Measurements from ENCODE around the gene GRIP1. TPM values are rescaled to one million over a fixed set of nuclear protein-coding genes. Genes with fewer than 3 reads are reported as not detected.

GRIP1 gene
- total RNA-seq, 1 donor from 2014 or later, result 4.2 TPM

- no peak for DNase-seq (ENCODE audit: extremely low spot score in 2 of 2)
- Histone ChIP-seq H3K4me1 (no peaks in the 10 kb centered on the region), H3K27ac (no peak overlapping the region), H3K9me3 (no peaks in the 10 kb centered on the region), H3K4me3 (no peak overlapping the region), H3K36me3 (no peaks in the 10 kb centered on the region), H3K27me3 (no peaks in the 10 kb centered on the region)
- intact Hi-C loops (cut with DNase I), result no loop called here
- TF ChIP-seq POLR2AphosphoS5 (IDR thresholded peaks at IDR 0.05; ENCODE audit: insufficient read depth in 1 of 2, low read depth in 1 of 2) (no peak), CTCF (IDR thresholded peaks at IDR 0.05) (no peak), POLR2A (IDR thresholded peaks at IDR 0.05) (no peak)
These were observed 73.6 kb downstream of the GRIP1 start for GRCh38 chr12:66605293-66605692.

- H3K4me3 ChIP-seq, result no peak overlapping the region
- H3K4me1 ChIP-seq, result no peaks in the 10 kb centered on the region
- no peaks in the 10 kb centered on the region for H3K36me3 ChIP-seq
- no peaks in the 10 kb centered on the region for H3K27me3 ChIP-seq
- DNase-seq (ENCODE audit: extremely low spot score in 2 of 2), result no peak
- TF ChIP-seq CTCF (IDR thresholded peaks at IDR 0.05) (no peak), POLR2AphosphoS5 (IDR thresholded peaks at IDR 0.05; ENCODE audit: insufficient read depth in 1 of 2, low read depth in 1 of 2) (no peak), POLR2A (IDR thresholded peaks at IDR 0.05) (no peak)
- H3K9me3 ChIP-seq, result no peaks in the 10 kb centered on the region
- intact Hi-C loops (cut with DNase I), result no loop called here
- no peak overlapping the region for H3K27ac ChIP-seq
These were observed 74.8 kb downstream of the GRIP1 start for GRCh38 chr12:66603981-66604479.

- intact Hi-C loops (cut with DNase I), result no loop called here
- no peaks in the 10 kb centered on the region for H3K36me3 ChIP-seq
These were observed 75.4 kb downstream of the GRIP1 start for GRCh38 chr12:66603461-66603860.

GRCh38 chr12:66602483-66603143 lies 76.3 kb downstream of the GRIP1 start:
- no peaks in the 10 kb centered on the region for H3K9me3 ChIP-seq
- intact Hi-C loops (cut with DNase I), result no loop called here
- no peak for DNase-seq (ENCODE audit: extremely low spot score in 2 of 2)
- TF ChIP-seq POLR2A (IDR thresholded peaks at IDR 0.05) (no peak), CTCF (IDR thresholded peaks at IDR 0.05) (no peak), POLR2AphosphoS5 (IDR thresholded peaks at IDR 0.05; ENCODE audit: insufficient read depth in 1 of 2, low read depth in 1 of 2) (no peak)
- H3K27ac ChIP-seq, result no peak overlapping the region
- H3K27me3 ChIP-seq, result no peaks in the 10 kb centered on the region
- no peak overlapping the region for H3K4me3 ChIP-seq
- no peaks in the 10 kb centered on the region for H3K36me3 ChIP-seq
- no peaks in the 10 kb centered on the region for H3K4me1 ChIP-seq

More at GRCh38 chr12:66603461-66603860, 75.4 kb downstream of the GRIP1 start:
- no peak for TF ChIP-seq POLR2AphosphoS5 (IDR thresholded peaks at IDR 0.05; ENCODE audit: insufficient read depth in 1 of 2, low read depth in 1 of 2)
- no peak for TF ChIP-seq CTCF (IDR thresholded peaks at IDR 0.05)
- no peak for TF ChIP-seq POLR2A (IDR thresholded peaks at IDR 0.05)
- no peak overlapping the region for H3K4me3 ChIP-seq
- no peaks in the 10 kb centered on the region for H3K27me3 ChIP-seq
- DNase-seq (ENCODE audit: extremely low spot score in 2 of 2), result no peak
- H3K4me1 ChIP-seq, result no peaks in the 10 kb centered on the region
- H3K27ac ChIP-seq, result no peak overlapping the region
- H3K9me3 ChIP-seq, result no peaks in the 10 kb centered on the region

- intact Hi-C loops (cut with DNase I), result no loop called here
- no peaks in the 10 kb centered on the region for H3K9me3 ChIP-seq
- no peaks in the 10 kb centered on the region for H3K36me3 ChIP-seq
- H3K4me1 ChIP-seq, result no peaks in the 10 kb centered on the region
- H3K27ac ChIP-seq, result no peak overlapping the region
- H3K4me3 ChIP-seq, result no peak overlapping the region
- no peaks in the 10 kb centered on the region for H3K27me3 ChIP-seq
- no peak for DNase-seq (ENCODE audit: extremely low spot score in 2 of 2)
- TF ChIP-seq POLR2AphosphoS5 (IDR thresholded peaks at IDR 0.05; ENCODE audit: insufficient read depth in 1 of 2, low read depth in 1 of 2) (no peak), CTCF (IDR thresholded peaks at IDR 0.05) (no peak), POLR2A (IDR thresholded peaks at IDR 0.05) (no peak)
These were observed 78.0 kb downstream of the GRIP1 start for GRCh38 chr12:66600903-66601302.

All from vagina (tissue), 2 donors.